NB4 (cell line): Measurements from ENCODE around the gene HNRNPK.

ENCODE experiments used
- DNase-seq: peaks from one replicate; pipeline ENCODE4 v3.0.0; 2010; ENCODE audit warnings: low read depth
- H3K4me3 ChIP-seq: one replicate; pipeline ENCODE4 v1.5.1; 2011; ENCODE audit warnings: mild to moderate bottlenecking, low read depth, low read length, moderate library complexity
- MAX ChIP-seq: IDR thresholded peaks from 2 replicates; pipeline ENCODE4 v1.6.1; 2011; ENCODE audit warnings: low read depth, low read length
- MYC ChIP-seq: IDR thresholded peaks from 2 replicates; pipeline ENCODE4 v1.6.1; 2011; ENCODE audit warnings: low read depth, low read length
- POLR2A ChIP-seq: IDR thresholded peaks from 2 replicates; pipeline ENCODE4 v1.6.1; 2011; ENCODE audit warnings: mild to moderate bottlenecking; ENCODE audit not compliant: insufficient read length; ENCODE audit errors: extremely low read depth
- TF ChIP-seq, protein P1 (sequence below): IDR thresholded peaks from one replicate; pipeline ENCODE4 v1.5.1; 2012; ENCODE audit warnings: low read depth, low read length

The HNRNPK gene

DNA sequence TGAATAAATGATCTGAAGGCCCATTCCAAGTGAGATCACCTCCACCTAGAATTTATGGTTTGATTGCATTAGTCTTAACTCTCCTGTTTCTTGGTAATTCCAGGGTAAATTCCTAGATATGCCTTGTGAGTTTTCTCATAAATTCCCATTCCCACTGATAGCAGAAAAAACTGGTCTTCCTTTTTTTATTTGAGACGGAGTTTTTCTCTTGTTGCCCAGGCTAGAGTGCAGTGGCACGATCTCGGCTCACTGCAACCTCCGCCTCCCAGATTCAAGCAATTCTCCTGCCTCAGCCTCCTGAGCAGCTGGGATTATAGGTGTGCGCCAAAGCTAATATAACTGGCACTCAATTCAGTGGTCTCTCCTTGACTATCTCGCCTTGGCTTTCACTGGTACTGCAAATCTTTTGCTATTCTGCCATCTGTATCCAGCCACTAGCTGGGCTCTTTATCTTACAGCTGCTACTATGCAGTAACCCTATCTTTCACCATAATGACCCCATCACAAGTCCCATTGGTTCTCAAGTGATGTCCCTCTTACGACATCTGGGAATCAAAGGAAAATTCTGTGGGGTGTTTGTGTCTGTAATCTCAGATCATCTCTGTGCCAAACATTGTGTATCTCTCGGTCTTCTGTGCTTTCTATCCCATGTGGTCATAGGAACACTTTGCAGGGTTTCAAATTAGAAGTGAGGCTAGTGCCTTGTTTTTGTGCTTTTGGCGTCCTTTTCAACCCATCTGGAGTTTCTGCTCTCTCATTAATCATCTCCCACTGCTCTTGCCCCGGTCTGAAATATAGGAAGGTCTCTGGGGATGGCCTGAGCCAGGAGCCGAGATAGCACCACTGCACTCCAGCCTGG, 14.4 kb downstream of the HNRNPK start:
- no peak overlapping the region for H3K4me3 ChIP-seq
- peak; percentile 48 for DNase-seq
- TF ChIP-seq MAX (no peak), MYC (no peak)
- TF ChIP-seq, protein P1, sequence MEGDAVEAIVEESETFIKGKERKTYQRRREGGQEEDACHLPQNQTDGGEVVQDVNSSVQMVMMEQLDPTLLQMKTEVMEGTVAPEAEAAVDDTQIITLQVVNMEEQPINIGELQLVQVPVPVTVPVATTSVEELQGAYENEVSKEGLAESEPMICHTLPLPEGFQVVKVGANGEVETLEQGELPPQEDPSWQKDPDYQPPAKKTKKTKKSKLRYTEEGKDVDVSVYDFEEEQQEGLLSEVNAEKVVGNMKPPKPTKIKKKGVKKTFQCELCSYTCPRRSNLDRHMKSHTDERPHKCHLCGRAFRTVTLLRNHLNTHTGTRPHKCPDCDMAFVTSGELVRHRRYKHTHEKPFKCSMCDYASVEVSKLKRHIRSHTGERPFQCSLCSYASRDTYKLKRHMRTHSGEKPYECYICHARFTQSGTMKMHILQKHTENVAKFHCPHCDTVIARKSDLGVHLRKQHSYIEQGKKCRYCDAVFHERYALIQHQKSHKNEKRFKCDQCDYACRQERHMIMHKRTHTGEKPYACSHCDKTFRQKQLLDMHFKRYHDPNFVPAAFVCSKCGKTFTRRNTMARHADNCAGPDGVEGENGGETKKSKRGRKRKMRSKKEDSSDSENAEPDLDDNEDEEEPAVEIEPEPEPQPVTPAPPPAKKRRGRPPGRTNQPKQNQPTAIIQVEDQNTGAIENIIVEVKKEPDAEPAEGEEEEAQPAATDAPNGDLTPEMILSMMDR = no peak

- no peak for TF ChIP-seq MYC
- no peak for TF ChIP-seq POLR2A
- TF ChIP-seq, protein P1 = no peak
- no peak for TF ChIP-seq MAX
- DNase-seq = peak; percentile 41
- no peak overlapping the region for H3K4me3 ChIP-seq
Measured at GRCh38 chr9:83964973-83965349, 15.1 kb downstream of the HNRNPK start.

GRCh38 chr9:83962165-83962564, 17.9 kb downstream of the HNRNPK start:
- DNase-seq = no peak
- TF ChIP-seq POLR2A = no peak
- TF ChIP-seq, protein P1 = no peak
- no peak for TF ChIP-seq MAX
- TF ChIP-seq MYC = no peak
- no peak overlapping the region for H3K4me3 ChIP-seq

- H3K4me3 ChIP-seq = no peak overlapping the region
- no peak for TF ChIP-seq MAX
- TF ChIP-seq, protein P1 = no peak
- no peak for TF ChIP-seq POLR2A
- no peak for TF ChIP-seq MYC
- DNase-seq = peak; percentile 54
Measured at GRCh38 chr9:83960991-83961390, 19.0 kb downstream of the HNRNPK start.

- no peak overlapping the region for H3K4me3 ChIP-seq
- TF ChIP-seq, protein P1 = no peak
- TF ChIP-seq POLR2A = no peak
- no peak for TF ChIP-seq MYC
- no peak for TF ChIP-seq MAX
- no peak for DNase-seq
Measured at GRCh38 chr9:83959061-83959460, 21.0 kb downstream of the HNRNPK start.
